NK-92 (cell line): ENCODE measurements around the gene RIPK4.

Experiments used
- DNase-seq: peaks from one replicate; lab custom pipeline; 2025; ENCODE audit not compliant: unreplicated experiment; lab: John Stamatoyannopoulos, UW

Gene RIPK4

GRCh38 chr21:41766883-41767605 is at the start of gene RIPK4:
Gene RIPK4 (minus strand): TSS chr21:41767052. CDS start chr21:41767041, 11 bp downstream.
- no peak for DNase-seq

- no peak for DNase-seq
These were observed 49.1 kb upstream of the RIPK4 start for GRCh38 chr21:41815652-41816582.

GRCh38 chr21:41813226-41813625 is 46.4 kb upstream of the RIPK4 start:
- no peak for DNase-seq

- DNase-seq = no peak
These were observed 45.8 kb upstream of the RIPK4 start for GRCh38 chr21:41812679-41813078.

GRCh38 chr21:41810597-41810932 is 43.7 kb upstream of the RIPK4 start:
- no peak for DNase-seq

- DNase-seq = no peak
These were observed 43.2 kb upstream of the RIPK4 start for GRCh38 chr21:41809891-41810596.

- no peak for DNase-seq
These were observed 42.0 kb upstream of the RIPK4 start for GRCh38 chr21:41808846-41809245.

- DNase-seq = no peak
These were observed 41.2 kb upstream of the RIPK4 start for GRCh38 chr21:41808094-41808493.

- no peak for DNase-seq
These were observed 39.9 kb upstream of the RIPK4 start for GRCh38 chr21:41806773-41807172.

- no peak for DNase-seq
These were observed 38.8 kb upstream of the RIPK4 start for GRCh38 chr21:41805643-41806042.

- no peak for DNase-seq
These were observed 38.2 kb upstream of the RIPK4 start for GRCh38 chr21:41805038-41805437.

GRCh38 chr21:41804381-41804780 is 37.5 kb upstream of the RIPK4 start:
- no peak for DNase-seq

GRCh38 chr21:41803316-41803715 is 36.5 kb upstream of the RIPK4 start:
- no peak for DNase-seq

GRCh38 chr21:41802684-41803083 is 35.8 kb upstream of the RIPK4 start:
- DNase-seq = no peak

GRCh38 chr21:41802198-41802584 is 35.3 kb upstream of the RIPK4 start:
- DNase-seq = no peak

GRCh38 chr21:41801321-41802197 is 34.7 kb upstream of the RIPK4 start:
- no peak for DNase-seq

GRCh38 chr21:41800425-41801320 is 33.8 kb upstream of the RIPK4 start:
- DNase-seq = no peak

GRCh38 chr21:41799763-41800162 is 32.9 kb upstream of the RIPK4 start:
- DNase-seq = no peak

- no peak for DNase-seq
These were observed 31.5 kb upstream of the RIPK4 start for GRCh38 chr21:41798326-41798725.
